H1 (cell line): ENCODE results near the gene PER2. TPM values are rescaled to one million over a fixed set of nuclear protein-coding genes. Genes with fewer than 3 reads are reported as not detected.

Source experiments
- ATF3 ChIP-seq: IDR thresholded peaks from 2 replicates; pipeline ENCODE4 v1.6.1; 2011; ENCODE audit warnings: low read depth, mild to moderate bottlenecking, low read length; ENCODE audit not compliant: insufficient read depth
- CHD2 ChIP-seq: IDR thresholded peaks from 2 replicates; pipeline ENCODE4 v1.6.1; 2012; ENCODE audit warnings: low read length, improper control_type of control experiment
- EGR1 ChIP-seq: IDR thresholded peaks from 2 replicates; pipeline ENCODE4 v1.6.1; 2011; ENCODE audit warnings: low read depth, low read length, borderline replicate concordance
- EP300 ChIP-seq, 2 experiments: IDR thresholded peaks; 1 replicate in 1 of 2; 2 replicates in 1 of 2; pipeline ENCODE4 v1.6.1; 2011 to 2012; ENCODE audit warnings: low read depth in 2 of 2, low read length in 2 of 2, mild to moderate bottlenecking in 2 of 2, borderline replicate concordance in 1 of 2, inconsistent platforms in 1 of 2, moderate library complexity in 1 of 2
- KDM5A ChIP-seq: fragments of 200-600 bp; IDR thresholded peaks from 2 replicates; pipeline ENCODE4 v1.7.1; 2012; ENCODE audit warnings: mild to moderate bottlenecking, low read length, inconsistent platforms, mixed read lengths
- MAFK ChIP-seq: IDR thresholded peaks from 2 replicates; pipeline ENCODE4 v1.6.1; 2012; ENCODE audit warnings: low read depth, mild to moderate bottlenecking, improper control_type of control experiment, low read length
- POLR2A ChIP-seq, 2 experiments: IDR thresholded peaks; 1 replicate in 1 of 2; 2 replicates in 1 of 2; pipeline ENCODE4 v1.6.1; 2011; ENCODE audit warnings: low read depth in 2 of 2, low read length in 2 of 2, mild to moderate bottlenecking in 2 of 2; ENCODE audit errors: control extremely low read depth in 1 of 2
- RAD21 ChIP-seq, 2 experiments: IDR thresholded peaks in 1 of 2; conservative IDR thresholded peaks in 1 of 2; 2 replicates each; pipeline ENCODE4 v1.6.1; 2011; ENCODE audit warnings: low read depth in 2 of 2, low read length in 2 of 2, improper control_type of control experiment in 1 of 2, inconsistent platforms in 1 of 2, mild to moderate bottlenecking in 1 of 2, moderate library complexity in 1 of 2
- SAP30 ChIP-seq: fragments of 300-600 bp; sonication (generic); IDR thresholded peaks from 2 replicates; pipeline ENCODE4 v1.7.1; 2012; ENCODE audit warnings: low read length, moderate library complexity, mild to moderate bottlenecking, inconsistent platforms; ENCODE audit not compliant: insufficient read depth, insufficient replicate concordance
- SP2 ChIP-seq: IDR thresholded peaks from 2 replicates; pipeline ENCODE4 v1.6.1; 2012; ENCODE audit warnings: mild to moderate bottlenecking, low read length, inconsistent platforms
- ZNF274 ChIP-seq: IDR thresholded peaks from 2 replicates; pipeline ENCODE4 v1.7.0; 2012; ENCODE audit warnings: low read length, borderline replicate concordance; ENCODE audit errors: extremely low read depth
- polyA plus RNA-seq, 7 experiments: library from polyadenylated mRNA; depleted of rRNA in 3 of 7; stranded (reverse) in 5 of 7; unstranded in 2 of 7; fragments of >200 nt in 5 of 7; fragments of 200-250 nt in 2 of 7; gene quantifications; 1 replicate in 5 of 7; 2 replicates in 1 of 7; 4 replicates in 1 of 7; pipeline versions ENCODE4 v1.2.1 to v1.2.3, GENCODE V29; 2011 to 2013; ENCODE audit warnings: missing spikeins in 2 of 7, mixed read lengths in 2 of 7
- total RNA-seq: library from RNA; stranded (reverse); fragmentation: NEBNext Ultra II Directional; extraction: Animal tissue kit (Norgen Biotek cat#: 25700); gene quantifications from 2 replicates; pipeline ENCODE4 v1.2.1, GENCODE V29; 2021

The PER2 gene
- total and polyA plus RNA-seq, 2 of the 8 experiments (the other 6 are each of a cell fraction or from before 2014, with no cell fraction given) = 0.91 to 5.5 TPM

GRCh38 chr2:238288650-238289573, 502 bp upstream of the PER2 start (continued):
- TF ChIP-seq ZNF274 (no peak), POLR2A (IDR thresholded peaks at IDR 0.05; ENCODE audit: control extremely low read depth in 1 of 2, low read depth in 2 of 2, low read length in 2 of 2) (no peak; a peak in 1 of 3 replicates), EGR1 (0 out of 2 replicates have a peak, but pooled peaks have one; percentile 6), SP2 (peak; percentile 65), MAFK (no peak), CHD2 (peak; percentile 81), ATF3 (no peak), SAP30 (no peak), RAD21 (IDR thresholded peaks at IDR 0.05 in 1 of 2, conservative IDR thresholded peaks at IDR 0.05 in 1 of 2; ENCODE audit: low read depth in 2 of 2, low read length in 2 of 2) (no peak), EP300 (IDR thresholded peaks at IDR 0.05; ENCODE audit: borderline replicate concordance in 1 of 2, low read depth in 2 of 2, low read length in 2 of 2) (peak in 1 of 2 experiments; percentile 97; a peak in 2 of 3 replicates), KDM5A (no peak)
- TF ChIP-seq, all 59 proteins: peak for 24
